Lung (tissue), 12 donors: ENCODE results near the gene STX16. TPM values are rescaled to one million over a fixed set of nuclear protein-coding genes. Genes with fewer than 3 reads are reported as not detected.
A peak's percentile ranks its signal among the peaks of the same experiment; 100 is the strongest.

Source experiments
- ATAC-seq: fragments of 200-7000 bp; cut with Tn5 transposase; one replicate; pipeline ENCODE4 v1.9.1; 2020; ENCODE audit warnings: moderate number of reproducible peaks; ENCODE audit not compliant: insufficient read depth, low FRiP score
- DNase-seq, 3 donors: peaks; one replicate each; pipeline ENCODE4 v3.0.0-alpha.2; 2013 to 2017
- H3K27ac ChIP-seq, 2 donors: one replicate each; pipeline ENCODE4 v1.5.1; 2013; ENCODE audit warnings: mild to moderate bottlenecking in 2 of 2, moderate library complexity in 2 of 2, control low read depth in 1 of 2, inconsistent platforms in 1 of 2, low read depth in 1 of 2, low read length in 1 of 2
- H3K27me3 ChIP-seq, 3 donors: one replicate each; pipeline ENCODE4 v1.5.1; 2013; ENCODE audit warnings: low read length in 2 of 3; ENCODE audit not compliant: control insufficient read depth in 3 of 3, insufficient read depth in 3 of 3
- H3K36me3 ChIP-seq, 4 donors: one replicate each; pipeline ENCODE4 v1.5.1; 2013; ENCODE audit warnings: low read length in 4 of 4, mild to moderate bottlenecking in 1 of 4, moderate library complexity in 1 of 4; ENCODE audit not compliant: control insufficient read depth in 4 of 4, insufficient read depth in 4 of 4
- H3K4me1 ChIP-seq, 5 donors: one replicate each; pipeline ENCODE4 v1.5.1; 2013; ENCODE audit warnings: low read length in 5 of 5, mild to moderate bottlenecking in 2 of 5, moderate library complexity in 1 of 5; ENCODE audit not compliant: control insufficient read depth in 5 of 5, insufficient read depth in 5 of 5
- H3K4me3 ChIP-seq: one replicate; pipeline ENCODE4 v1.5.1; 2013; ENCODE audit warnings: mild to moderate bottlenecking, control low read depth, moderate library complexity
- H3K9ac ChIP-seq, 2 donors: one replicate each; pipeline ENCODE4 v1.5.1; 2013; ENCODE audit warnings: low read length in 2 of 2, control low read depth in 1 of 2; ENCODE audit not compliant: insufficient read depth in 1 of 2
- H3K9me3 ChIP-seq, 4 donors: one replicate each; pipeline ENCODE4 v1.5.1; 2013; ENCODE audit warnings: low read length in 3 of 4, mild to moderate bottlenecking in 1 of 4, moderate library complexity in 1 of 4; ENCODE audit not compliant: control insufficient read depth in 4 of 4, insufficient read depth in 3 of 4
- WGBS, 2 donors: extraction: QIAGEN DNeasy Blood & Tissue Kit; methylation state at CpG; one replicate each; pipeline ENCODE4 v1.1.7; 2013; 5-methylcytosine and 5-hydroxymethylcytosine counted together
- polyA plus RNA-seq, 2 donors: library from polyadenylated mRNA; stranded (reverse); fragments of 200-250 nt; gene quantifications; one replicate each; pipeline ENCODE4 v1.2.1, GENCODE V29; 2013
- total RNA-seq, 2 donors: library from RNA; depleted of rRNA in 1 of 2; stranded (reverse); fragments of >200 nt in 1 of 2; gene quantifications; one replicate each; pipeline ENCODE4 v1.2.1, GENCODE V29; 2014 to 2021
- TF ChIP-seq, protein P1 (sequence below): IDR thresholded peaks from 2 replicates; pipeline ENCODE4 v1.5.1; 2012; ENCODE audit warnings: mild to moderate bottlenecking; ENCODE audit errors: control extremely low read depth, extremely low read depth
- donor health status: control.
- donor health status: control.
- donor health status: Bipolar disorder and iron deficiency.
- donor health status: healthy.
- donor health status: DM: yes; HTN: yes; CAD: no.

The STX16 gene
- total and polyA plus RNA-seq, 4 donors: 37.1 to 85.2 (median 46.9) TPM

DNA sequence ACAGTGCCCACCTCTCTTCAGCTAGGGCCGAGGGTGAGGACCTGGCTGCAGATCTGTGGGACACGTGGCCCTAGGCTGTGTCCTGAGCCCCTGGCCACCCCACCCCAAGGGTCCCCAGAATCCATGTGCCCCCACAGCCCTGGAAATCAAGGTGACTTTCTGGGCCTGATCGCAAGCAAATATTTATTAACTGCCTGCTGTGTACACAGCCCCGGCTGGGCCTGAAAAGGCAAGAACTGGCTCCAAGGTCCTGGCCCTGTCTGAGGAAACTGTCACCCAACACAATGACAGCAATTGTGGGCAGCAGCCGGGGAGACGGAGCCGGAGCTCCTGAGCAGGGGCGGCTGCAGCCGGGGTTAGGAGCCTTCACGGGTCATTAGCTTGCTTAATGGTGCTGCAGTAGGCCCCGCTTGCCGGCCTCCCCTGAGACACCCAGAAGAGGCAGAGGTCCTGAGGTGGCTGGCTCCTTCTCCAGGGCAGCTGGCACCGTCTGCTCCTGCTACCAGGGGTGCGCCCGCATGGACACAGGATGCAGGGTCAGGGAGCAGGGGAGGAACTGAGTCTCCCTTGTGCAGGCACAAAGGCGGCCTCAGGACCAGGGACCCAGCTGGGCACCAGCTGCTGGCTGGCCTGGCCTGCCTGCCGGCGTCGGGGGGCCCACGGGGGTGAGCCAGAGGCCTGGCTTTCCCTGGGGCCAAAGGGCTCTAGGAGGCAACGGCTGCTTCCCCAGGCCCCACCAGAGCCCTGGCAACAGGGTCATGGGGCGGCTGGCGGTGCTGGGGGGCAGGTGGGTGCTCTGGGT is 65.6 kb downstream of the STX16 start:
- peaks cover 0 to 3% (median 0%) of the 10 kb centered on the region in 3 donors for H3K27me3 ChIP-seq
- ATAC-seq: no peak
- TF ChIP-seq, protein P1, sequence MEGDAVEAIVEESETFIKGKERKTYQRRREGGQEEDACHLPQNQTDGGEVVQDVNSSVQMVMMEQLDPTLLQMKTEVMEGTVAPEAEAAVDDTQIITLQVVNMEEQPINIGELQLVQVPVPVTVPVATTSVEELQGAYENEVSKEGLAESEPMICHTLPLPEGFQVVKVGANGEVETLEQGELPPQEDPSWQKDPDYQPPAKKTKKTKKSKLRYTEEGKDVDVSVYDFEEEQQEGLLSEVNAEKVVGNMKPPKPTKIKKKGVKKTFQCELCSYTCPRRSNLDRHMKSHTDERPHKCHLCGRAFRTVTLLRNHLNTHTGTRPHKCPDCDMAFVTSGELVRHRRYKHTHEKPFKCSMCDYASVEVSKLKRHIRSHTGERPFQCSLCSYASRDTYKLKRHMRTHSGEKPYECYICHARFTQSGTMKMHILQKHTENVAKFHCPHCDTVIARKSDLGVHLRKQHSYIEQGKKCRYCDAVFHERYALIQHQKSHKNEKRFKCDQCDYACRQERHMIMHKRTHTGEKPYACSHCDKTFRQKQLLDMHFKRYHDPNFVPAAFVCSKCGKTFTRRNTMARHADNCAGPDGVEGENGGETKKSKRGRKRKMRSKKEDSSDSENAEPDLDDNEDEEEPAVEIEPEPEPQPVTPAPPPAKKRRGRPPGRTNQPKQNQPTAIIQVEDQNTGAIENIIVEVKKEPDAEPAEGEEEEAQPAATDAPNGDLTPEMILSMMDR: no peak
- H3K4me3 ChIP-seq: no peak overlapping the region
- H3K9ac ChIP-seq: no peak overlapping the region
- H3K27ac ChIP-seq: no peak overlapping the region
- peaks cover 0 to 3% (median 0%) of the 10 kb centered on the region in 4 donors for H3K9me3 ChIP-seq
- peak in 2 of 3 donors; percentile 14 to 24 for DNase-seq
- WGBS, 2 donors: 77 to 87% methylated on average over 22 to 23 of the region's 23 CpGs
- peaks cover 0 to 7% (median 0%) of the 10 kb centered on the region in 5 donors for H3K4me1 ChIP-seq
- peaks cover 0 to 3% (median 0%) of the 10 kb centered on the region in 4 donors for H3K36me3 ChIP-seq

DNA sequence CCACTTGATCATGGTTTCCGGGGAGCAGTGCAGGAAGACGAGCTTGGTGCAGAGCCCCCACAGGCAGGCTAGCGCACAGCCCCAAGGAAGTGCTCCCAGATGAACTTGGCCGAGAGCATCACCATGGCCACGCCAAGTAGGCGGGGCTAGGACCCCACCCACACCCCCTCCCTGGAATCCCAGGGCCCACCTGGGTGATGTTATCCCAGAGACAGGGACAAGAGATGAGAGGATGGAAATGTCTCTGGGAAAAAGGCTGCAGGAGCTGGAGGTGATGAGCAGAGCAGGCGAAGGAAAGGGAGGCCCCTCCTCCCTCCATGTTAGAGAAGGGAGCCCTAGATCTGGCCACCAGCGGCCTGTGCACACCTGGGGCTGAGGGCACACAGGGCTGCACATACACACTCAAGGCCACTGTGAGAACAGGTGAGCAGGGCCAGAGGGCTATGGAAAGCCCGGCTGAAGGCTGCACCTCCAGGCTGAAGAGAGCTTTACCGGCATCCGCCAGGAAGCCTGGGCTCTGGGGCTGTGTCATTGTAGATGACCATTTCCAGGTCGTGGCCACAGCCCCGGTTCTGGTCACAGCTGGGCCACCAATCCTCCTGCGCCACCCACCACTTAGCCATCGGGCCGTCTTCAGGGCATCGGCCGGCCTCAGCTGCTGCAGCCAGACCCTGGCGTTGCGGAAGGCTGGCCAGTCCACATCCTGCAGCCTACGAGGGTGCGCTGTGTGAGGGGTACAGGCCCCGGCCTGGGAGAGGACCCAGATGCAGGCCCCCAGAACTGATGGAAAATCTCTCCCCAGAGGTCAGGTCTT is 66.4 kb downstream of the STX16 start:
- TF ChIP-seq, protein P1: no peak
- Histone ChIP-seq H3K4me3 (no peak overlapping the region), H3K27ac (no peak overlapping the region), H3K27me3 (peaks cover 0 to 5% (median 0%) of the 10 kb centered on the region in 3 donors), H3K9me3 (peaks cover 0 to 3% (median 0%) of the 10 kb centered on the region in 4 donors), H3K9ac (no peak overlapping the region), H3K36me3 (peaks cover 0 to 3% (median 0%) of the 10 kb centered on the region in 4 donors), H3K4me1 (peaks cover 0 to 7% (median 0%) of the 10 kb centered on the region in 5 donors)
- DNase-seq (peak in 1 of 3 donors; percentile 10), ATAC-seq (no peak)
- WGBS, 2 donors: 87 to 89% methylated on average over 23 of the region's 23 CpGs

DNA sequence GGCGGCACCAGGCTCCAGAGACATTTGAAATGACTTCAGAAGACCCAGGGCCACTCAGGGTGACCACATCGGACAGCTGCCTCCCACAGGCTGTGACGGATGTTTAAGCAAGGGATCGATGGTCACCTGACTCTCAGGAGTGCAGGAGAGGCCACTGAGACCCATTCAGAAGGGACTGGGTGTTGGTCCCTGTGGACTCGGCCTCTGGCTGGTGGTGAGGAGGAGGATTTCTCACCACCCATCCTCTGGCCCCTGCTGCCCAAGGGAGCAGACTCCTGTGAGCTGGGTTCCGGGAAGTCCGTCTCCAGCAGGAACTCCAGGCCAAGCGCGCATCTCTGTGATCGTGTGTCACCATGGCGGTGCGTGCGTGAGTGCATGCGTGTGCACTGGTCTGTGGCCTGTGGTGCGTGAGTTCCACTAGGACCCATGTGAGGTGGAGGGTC is 67.1 kb downstream of the STX16 start:
- Histone ChIP-seq H3K9me3 (peaks cover 0 to 3% (median 0%) of the 10 kb centered on the region in 4 donors), H3K36me3 (peaks cover 0 to 3% (median 0%) of the 10 kb centered on the region in 4 donors), H3K27ac (no peak overlapping the region), H3K4me1 (peaks cover 0 to 7% (median 0%) of the 10 kb centered on the region in 5 donors), H3K4me3 (no peak overlapping the region), H3K27me3 (peaks cover 0 to 5% (median 2%) of the 10 kb centered on the region in 3 donors), H3K9ac (no peak overlapping the region)
- TF ChIP-seq, protein P1: no peak
- DNase-seq (no peak), ATAC-seq (no peak)
- 86 to 90% methylated on average over 15 of the region's 15 CpGs for WGBS, 2 donors
